ENCODE results near the gene LIMA1. TPM values are rescaled to one million over a fixed set of nuclear protein-coding genes. Genes with fewer than 3 reads are reported as not detected.

LIMA1 gene
- 113 and 140 TPM in 2 replicates for total RNA-seq

GRCh38 chr12:50283229-50283923, at the start of gene LIMA1:
LIMA1 (minus strand) TSS chr12:50283520; CDS start chr12:50248751, 34,769 bp downstream.

GRCh38 chr12:50167049-50167828, 116.1 kb downstream of the LIMA1 start, which contains the start of gene CERS5:
CERS5 (minus strand) TSS chr12:50167369; CDS start chr12:50167297, 72 bp downstream.

Other genes with a start within 250 kb of the LIMA1 start
- gene ASIC1, start 225.9 kb downstream of the LIMA1 start, total RNA-seq: 0.58 and 0.85 TPM in 2 replicates
- gene SMARCD1, start 198.2 kb downstream of the LIMA1 start, total RNA-seq: 19.7 and 32.2 TPM in 2 replicates
- gene GPD1, start 179.5 kb downstream of the LIMA1 start, total RNA-seq: under 0.01 and 0.56 TPM in 2 replicates
- gene COX14, start 171.3 kb downstream of the LIMA1 start, total RNA-seq: 44.7 and 51.9 TPM in 2 replicates
- gene CERS5, start 116.2 kb downstream of the LIMA1 start, total RNA-seq: 32.1 and 44.3 TPM in 2 replicates
- gene FAM186A, start 113.1 kb upstream of the LIMA1 start, total RNA-seq: under 0.01 TPM in 1 of 2 replicates, not detected in the other
- gene LARP4, start 117.4 kb upstream of the LIMA1 start, total RNA-seq: 55.8 and 80.9 TPM in 2 replicates
- 18.3 and 24.5 TPM in 2 replicates for gene DIP2B, start 221.5 kb upstream of the LIMA1 start, total RNA-seq